Naive thymus-derived CD4-positive, alpha-beta T cell (primary cell): Measurements from ENCODE around the gene FAM78B. TPM values are rescaled to one million over a fixed set of nuclear protein-coding genes. Genes with fewer than 3 reads are reported as not detected.

ENCODE experiments used
- ATAC-seq: fragments of 150-1000 bp; cut with Tn5 transposase; 2 replicates; pipeline ENCODE4 v1.10.0; 2021; ENCODE audit warnings: mild to moderate bottlenecking, moderate library complexity
- CTCF ChIA-PET: fragments of 350-600 bp; sonication (Branson Sonifier 250); formaldehyde crosslinking; loops from one replicate; lab custom pipeline; 2021; ENCODE audit warnings: antibody characterized with exemption; lab: Charles Lee
- POLR2A ChIA-PET: fragments of 350-600 bp; sonication (Branson Sonifier 250); formaldehyde crosslinking; loops from one replicate; lab custom pipeline; 2021; ENCODE audit warnings: antibody characterized with exemption, inconsistent platforms; lab: Charles Lee
- DNase-seq, 9 donors: peaks; one replicate each; pipeline versions ENCODE4 v3.0.0 to v3.0.0-alpha.2; 2020 to 2022; ENCODE audit warnings: mixed read lengths in 1 of 9
- H3K27ac ChIP-seq: one replicate; pipeline ENCODE4 v1.7.0; 2013; ENCODE audit warnings: mild to moderate bottlenecking, low read depth, low read length, moderate library complexity
- H3K27me3 ChIP-seq, 2 donors: one replicate each; pipeline ENCODE4 v1.7.0; 2013; ENCODE audit warnings: low read length in 2 of 2, mild to moderate bottlenecking in 2 of 2, moderate library complexity in 2 of 2; ENCODE audit not compliant: control insufficient read depth in 2 of 2, insufficient read depth in 2 of 2
- H3K36me3 ChIP-seq, 3 experiments: 1 replicate in 2 of 3; 2 replicates in 1 of 3; pipeline ENCODE4 v1.7.0; 2013; ENCODE audit warnings: low read length in 3 of 3, mild to moderate bottlenecking in 3 of 3, moderate library complexity in 1 of 3; ENCODE audit not compliant: insufficient read depth in 3 of 3, control insufficient read depth in 2 of 3
- H3K4me1 ChIP-seq, 2 donors: one replicate each; pipeline ENCODE4 v1.7.0; 2013; ENCODE audit warnings: low read length in 2 of 2, mild to moderate bottlenecking in 2 of 2, moderate library complexity in 1 of 2; ENCODE audit not compliant: control insufficient read depth in 2 of 2, insufficient read depth in 2 of 2
- H3K4me3 ChIP-seq: 2 replicates; pipeline ENCODE4 v1.7.0; 2013; ENCODE audit warnings: mild to moderate bottlenecking, low read length
- H3K9me3 ChIP-seq, 3 experiments: 1 replicate in 2 of 3; 2 replicates in 1 of 3; pipeline ENCODE4 v1.7.0; 2013; ENCODE audit warnings: low read length in 3 of 3; ENCODE audit not compliant: control insufficient read depth in 2 of 3
- H3K27ac Mint-ChIP-seq, 9 donors: one replicate each; pipeline ENCODE4 v1.8.0; 2020 to 2022; ENCODE audit warnings: mixed read lengths in 9 of 9, mild to moderate bottlenecking in 8 of 9, moderate library complexity in 5 of 9, inconsistent platforms in 2 of 9
- H3K27me3 Mint-ChIP-seq, 5 donors: one replicate each; pipeline ENCODE4 v1.8.0; 2021 to 2022; ENCODE audit warnings: mixed read lengths in 5 of 5, mild to moderate bottlenecking in 1 of 5
- H3K36me3 Mint-ChIP-seq, 5 donors: one replicate each; pipeline ENCODE4 v1.8.0; 2020 to 2022; ENCODE audit warnings: mixed read lengths in 5 of 5, mild to moderate bottlenecking in 3 of 5, inconsistent platforms in 1 of 5
- H3K4me1 Mint-ChIP-seq, 7 donors: one replicate each; pipeline ENCODE4 v1.8.0; 2020 to 2022; ENCODE audit warnings: mixed read lengths in 7 of 7, mild to moderate bottlenecking in 3 of 7, inconsistent platforms in 1 of 7
- H3K4me3 Mint-ChIP-seq, 10 donors: one replicate each; pipeline ENCODE4 v1.8.0; 2020 to 2022; ENCODE audit warnings: mild to moderate bottlenecking in 10 of 10, mixed read lengths in 10 of 10, moderate library complexity in 6 of 10, inconsistent platforms in 2 of 10
- H3K9me3 Mint-ChIP-seq, 11 donors: one replicate each; pipeline ENCODE4 v1.8.0; 2020 to 2022; ENCODE audit warnings: mixed read lengths in 11 of 11, mild to moderate bottlenecking in 4 of 11, inconsistent platforms in 1 of 11, moderate library complexity in 1 of 11
- intact Hi-C, 2 donors: fragments of 100-400 bp; cut with micrococcal nuclease; formaldehyde crosslinking; loops; one replicate each; pipeline ENCODE4 v1.15.1; 2023
- polyA plus RNA-seq, 2 donors: library from polyadenylated mRNA; unstranded; fragments of 300-500 nt; fragmentation: Illumina TruSeq; gene quantifications; one replicate each; pipeline ENCODE4 v1.2.3, GENCODE V29; 2021
- total RNA-seq, 6 experiments: library from RNA in 5 of 6; stranded (reverse) in 5 of 6; gene quantifications; 1 replicate in 5 of 6; 2 replicates in 1 of 6; pipeline ENCODE4 v1.2.3 and lab custom pipeline; 2021 to 2026

FAM78B gene
- total and polyA plus RNA-seq, 7 experiments from 2014 or later = 0.12 to 0.58 (median 0.45) TPM; not detected in 4

- Histone ChIP-seq H3K27me3 (no peaks in the 10 kb centered on the region), H3K9me3 (no peaks in the 10 kb centered on the region), H3K4me3 (no peak overlapping the region), H3K36me3 (no peaks in the 10 kb centered on the region), H3K4me1 (no peaks in the 10 kb centered on the region), H3K27ac (no peak overlapping the region)
- Mint-ChIP-seq H3K9me3 (peaks cover 0 to 3% (median 0%) of the 10 kb centered on the region in 11 donors), H3K4me1 (peaks cover 0 to 1% (median 0%) of the 10 kb centered on the region in 7 donors), H3K27ac (no peak overlapping the region), H3K4me3 (no peak overlapping the region), H3K36me3 (no peaks in the 10 kb centered on the region), H3K27me3 (peaks cover 7 to 13% (median 11%) of the 10 kb centered on the region in 5 donors)
- ATAC-seq = no peak
- CTCF ChIA-PET = no interaction called here
- POLR2A ChIA-PET = no interaction called here
- intact Hi-C loops = no loop called here
- no peak for DNase-seq
These were observed 26.6 kb downstream of the FAM78B start for GRCh38 chr1:166140251-166140650.

- POLR2A ChIA-PET = no interaction called here
- Histone ChIP-seq H3K27me3 (no peaks in the 10 kb centered on the region), H3K9me3 (no peaks in the 10 kb centered on the region), H3K27ac (no peak overlapping the region), H3K4me3 (no peak overlapping the region), H3K4me1 (no peaks in the 10 kb centered on the region), H3K36me3 (no peaks in the 10 kb centered on the region)
- H3K4me1 Mint-ChIP-seq = peaks cover 0 to 1% (median 0%) of the 10 kb centered on the region in 7 donors
- DNase-seq (no peak), ATAC-seq (no peak)
- no peak overlapping the region for H3K27ac Mint-ChIP-seq
- CTCF ChIA-PET = no interaction called here
- H3K4me3 Mint-ChIP-seq = no peak overlapping the region
- intact Hi-C loops = no loop called here
- no peaks in the 10 kb centered on the region for H3K36me3 Mint-ChIP-seq
- peaks cover 0 to 3% (median 0%) of the 10 kb centered on the region in 11 donors for H3K9me3 Mint-ChIP-seq
- H3K27me3 Mint-ChIP-seq = peaks cover 7 to 18% (median 11%) of the 10 kb centered on the region in 5 donors
These were observed 27.1 kb downstream of the FAM78B start for GRCh38 chr1:166139735-166140134.

GRCh38 chr1:166136699-166137401 lies 30.0 kb downstream of the FAM78B start:
- Histone ChIP-seq H3K27me3 (no peaks in the 10 kb centered on the region), H3K4me3 (no peak overlapping the region), H3K36me3 (no peaks in the 10 kb centered on the region), H3K4me1 (no peaks in the 10 kb centered on the region), H3K9me3 (no peaks in the 10 kb centered on the region), H3K27ac (no peak overlapping the region)
- no peak for ATAC-seq
- ChIA-PET CTCF (interaction anchor here (0.9 kb wide), 1 partner anchor 10 kb away, joined by 3 read pairs; no protein-coding TSS in a partner anchor), POLR2A (no interaction called here)
- intact Hi-C loops = no loop called here
- Mint-ChIP-seq H3K4me3 (no peak overlapping the region), H3K27ac (no peak overlapping the region), H3K27me3 (peaks cover 5 to 15% (median 11%) of the 10 kb centered on the region in 5 donors), H3K4me1 (peaks cover 0 to 1% (median 0%) of the 10 kb centered on the region in 7 donors), H3K36me3 (no peaks in the 10 kb centered on the region), H3K9me3 (peaks cover 0 to 14% (median 5%) of the 10 kb centered on the region in 11 donors)
- DNase-seq = no peak

- Histone ChIP-seq H3K4me1 (no peaks in the 10 kb centered on the region), H3K36me3 (no peaks in the 10 kb centered on the region), H3K27ac (no peak overlapping the region), H3K4me3 (no peak overlapping the region), H3K27me3 (no peaks in the 10 kb centered on the region), H3K9me3 (no peaks in the 10 kb centered on the region)
- no peak for ATAC-seq
- ChIA-PET POLR2A (no interaction called here), CTCF (no interaction called here)
- peaks cover 0 to 1% (median 0%) of the 10 kb centered on the region in 7 donors for H3K4me1 Mint-ChIP-seq
- H3K9me3 Mint-ChIP-seq = peaks cover 0 to 14% (median 5%) of the 10 kb centered on the region in 11 donors
- no peak overlapping the region for H3K27ac Mint-ChIP-seq
- peaks cover 5 to 18% (median 10%) of the 10 kb centered on the region in 5 donors for H3K27me3 Mint-ChIP-seq
- no peak overlapping the region for H3K4me3 Mint-ChIP-seq
- no peak for DNase-seq
- intact Hi-C loops = no loop called here
- H3K36me3 Mint-ChIP-seq = no peaks in the 10 kb centered on the region
These were observed 30.6 kb downstream of the FAM78B start for GRCh38 chr1:166136222-166136621.

GRCh38 chr1:166133857-166134256 lies 32.9 kb downstream of the FAM78B start:
- ATAC-seq (no peak), DNase-seq (no peak)
- H3K27me3 Mint-ChIP-seq = peaks cover 2 to 14% (median 5%) of the 10 kb centered on the region in 5 donors
- H3K4me3 Mint-ChIP-seq = no peak overlapping the region
- H3K4me1 ChIP-seq = no peaks in the 10 kb centered on the region
- H3K36me3 ChIP-seq = no peaks in the 10 kb centered on the region
- H3K9me3 ChIP-seq = no peaks in the 10 kb centered on the region
- peaks cover 0 to 1% (median 0%) of the 10 kb centered on the region in 7 donors for H3K4me1 Mint-ChIP-seq
- no peak overlapping the region for H3K27ac Mint-ChIP-seq
- peaks cover 0 to 4% (median 0%) of the 10 kb centered on the region in 5 donors for H3K36me3 Mint-ChIP-seq
- intact Hi-C loops = loop anchor here in 1 of 2 donors (2.0 kb wide), 1 partner anchor 345 kb away; no protein-coding TSS in a partner anchor
- ChIA-PET POLR2A (no interaction called here), CTCF (no interaction called here)
- H3K9me3 Mint-ChIP-seq = peaks cover 0 to 14% (median 5%) of the 10 kb centered on the region in 11 donors
- H3K27me3 ChIP-seq = no peaks in the 10 kb centered on the region
- H3K4me3 ChIP-seq = no peak overlapping the region
- H3K27ac ChIP-seq = no peak overlapping the region

GRCh38 chr1:166133276-166133841 lies 33.4 kb downstream of the FAM78B start:
- H3K36me3 ChIP-seq = no peaks in the 10 kb centered on the region
- no peaks in the 10 kb centered on the region for H3K27me3 ChIP-seq
- no peak overlapping the region for H3K4me3 ChIP-seq
- Mint-ChIP-seq H3K4me1 (peaks cover 0 to 1% (median 0%) of the 10 kb centered on the region in 7 donors), H3K36me3 (peaks cover 0 to 4% (median 0%) of the 10 kb centered on the region in 5 donors), H3K9me3 (peaks cover 0 to 14% (median 5%) of the 10 kb centered on the region in 11 donors), H3K27me3 (peaks cover 2 to 14% (median 5%) of the 10 kb centered on the region in 5 donors), H3K27ac (no peak overlapping the region), H3K4me3 (no peak overlapping the region)
- intact Hi-C loops = loop anchor here in 1 of 2 donors (2.0 kb wide), 1 partner anchor 345 kb away; no protein-coding TSS in a partner anchor
- ChIA-PET POLR2A (no interaction called here), CTCF (no interaction called here)
- ATAC-seq = no peak
- H3K27ac ChIP-seq = no peak overlapping the region
- no peaks in the 10 kb centered on the region for H3K9me3 ChIP-seq
- H3K4me1 ChIP-seq = no peaks in the 10 kb centered on the region
- no peak for DNase-seq
